HS-27A (cell line): Measurements from ENCODE around the gene FAM53A.
"Not testable (repeated sequence)": the region's sequence is repeated elsewhere in the genome, so short reads cannot be mapped to it uniquely, and the experiment has no call there.

Experiments
- DNase-seq: peaks from one replicate; pipeline ENCODE4 v3.0.0-alpha.2; 2012; ENCODE audit warnings: low read depth, missing footprints

FAM53A gene

GRCh38 chr4:1622956-1623355 is 61.2 kb downstream of the FAM53A start:
- no peak for DNase-seq

GRCh38 chr4:1622238-1622637 is 61.9 kb downstream of the FAM53A start:
- DNase-seq, result no peak

DNA sequence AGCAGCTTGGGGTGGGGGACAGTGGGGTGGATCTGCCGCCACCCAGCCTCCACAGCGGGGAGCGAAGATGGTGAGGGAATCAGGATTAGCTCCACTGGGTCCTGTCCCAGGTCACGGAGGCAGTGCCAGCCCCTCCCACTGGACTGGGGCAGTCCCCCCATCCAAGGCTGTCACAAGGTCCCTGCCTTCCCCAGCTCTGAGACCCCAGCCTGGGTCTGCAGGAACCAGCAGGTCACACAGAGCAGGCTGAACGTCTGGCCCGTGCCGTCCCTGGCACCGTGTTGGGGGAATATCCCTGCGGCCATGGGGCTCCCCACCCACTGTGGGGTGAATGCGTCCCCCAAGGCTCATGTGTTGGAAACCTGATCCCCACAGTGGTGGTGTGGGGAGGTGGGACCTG is 62.6 kb downstream of the FAM53A start:
- DNase-seq, result no peak

GRCh38 chr4:1619151-1619672 is 64.9 kb downstream of the FAM53A start:
- DNase-seq, result no peak

DNA sequence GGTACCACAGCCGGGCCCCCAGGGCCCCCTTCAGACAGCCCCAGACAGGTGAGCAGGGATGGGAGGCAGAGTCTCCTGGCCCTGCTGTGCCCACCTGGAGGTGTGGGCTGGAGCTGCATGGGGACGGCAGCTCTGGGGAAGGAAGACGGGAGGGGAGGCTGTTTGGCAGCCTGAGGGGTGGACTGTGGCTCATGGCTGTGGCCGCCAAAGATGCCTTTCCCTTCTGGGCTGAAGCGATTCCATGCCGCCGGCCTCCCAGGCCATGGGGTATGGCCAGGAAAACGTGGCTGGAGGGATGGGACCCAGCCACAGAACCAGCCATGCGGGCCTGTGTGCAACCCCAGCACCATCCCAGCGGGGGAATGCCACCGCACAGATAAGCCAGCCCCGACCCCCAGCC is 65.7 kb downstream of the FAM53A start:
- DNase-seq, result no peak

DNA sequence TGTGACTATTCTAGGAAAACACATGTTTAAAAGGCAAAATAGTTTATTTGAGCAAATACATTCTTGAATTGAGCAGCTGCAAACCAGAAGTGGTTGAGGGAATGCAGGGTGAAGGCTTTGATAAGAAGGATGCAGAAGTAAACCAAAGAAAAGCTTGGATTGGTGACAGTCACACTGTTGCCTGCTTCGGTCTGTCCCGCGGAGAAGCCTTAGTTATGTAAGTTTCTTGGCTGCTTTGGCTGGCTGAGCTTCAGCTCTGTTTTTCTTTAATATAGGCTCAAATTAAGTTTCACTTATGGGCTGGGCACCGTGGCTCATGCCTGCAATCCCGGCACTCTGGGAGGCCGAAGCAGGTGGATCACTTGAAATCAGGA is 67.6 kb downstream of the FAM53A start:
- DNase-seq, result no peak

DNA sequence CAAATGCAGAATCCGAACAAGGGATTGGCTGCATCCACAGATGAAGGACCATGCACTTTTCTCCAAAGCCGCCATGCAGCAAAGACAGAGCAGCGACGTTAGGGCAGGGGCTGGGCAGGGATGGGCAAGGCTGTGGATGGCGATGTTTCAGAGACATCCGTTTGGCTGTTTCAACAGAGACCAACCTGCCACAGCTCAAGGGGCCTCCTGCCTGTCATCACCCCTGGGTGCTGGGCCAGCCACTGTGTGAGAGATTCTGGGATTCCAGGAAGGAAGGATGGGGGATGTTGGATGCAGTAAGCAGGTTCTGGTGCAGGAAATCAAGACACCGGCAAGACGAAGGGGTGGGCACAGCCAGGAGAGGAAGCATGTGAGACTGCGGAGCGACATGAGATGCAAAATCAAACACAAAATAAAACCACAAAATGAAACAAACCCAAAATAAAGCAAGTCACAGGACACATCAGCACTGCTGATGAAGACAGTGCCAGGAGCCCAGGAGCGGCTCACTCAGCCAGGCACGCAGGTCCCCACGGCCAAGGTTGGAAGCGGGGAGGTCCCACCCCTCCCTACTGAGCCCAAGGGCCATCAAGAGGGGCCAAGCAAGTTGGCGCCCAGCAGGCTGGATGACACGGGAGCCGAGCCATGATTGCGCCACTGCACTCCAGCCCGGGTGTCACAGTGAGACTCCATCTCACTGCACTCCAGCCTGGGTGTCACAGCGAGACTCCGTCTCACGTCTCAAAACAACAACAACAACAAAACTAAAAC is 68.1 kb downstream of the FAM53A start:
- DNase-seq, result no peak

DNA sequence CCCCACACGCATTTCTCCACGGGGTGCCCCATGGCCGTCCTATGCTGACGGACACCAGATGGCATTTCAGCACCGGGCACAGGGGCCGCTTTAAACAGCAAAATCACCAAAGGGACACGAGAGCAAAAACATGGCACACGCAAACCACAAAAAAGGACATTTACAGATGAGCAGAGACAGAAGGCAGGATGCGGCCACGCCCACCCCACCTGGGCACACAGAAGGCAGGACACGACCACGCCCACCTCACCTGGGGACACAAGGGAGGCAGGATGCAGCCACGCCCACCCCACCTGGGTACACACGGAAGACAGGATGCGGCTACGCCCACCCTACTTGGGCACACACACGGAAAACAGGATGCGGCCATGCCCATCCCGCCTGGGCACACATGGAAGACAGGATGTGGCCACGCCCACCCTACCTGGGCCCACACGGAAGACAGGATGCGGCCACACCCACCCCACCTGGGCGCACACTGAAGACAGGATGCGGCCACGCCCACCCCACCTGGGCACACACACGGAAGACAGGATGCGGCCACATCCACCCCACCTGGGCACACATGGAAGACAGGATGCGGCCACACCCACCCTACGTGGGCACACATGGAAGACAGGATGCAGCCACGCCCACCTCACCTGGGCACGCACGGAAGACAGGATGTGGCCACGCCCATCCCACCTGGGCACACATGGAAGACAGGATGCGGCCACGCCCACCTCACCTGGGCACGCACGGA is 69.1 kb downstream of the FAM53A start:
- no peak for DNase-seq

DNA sequence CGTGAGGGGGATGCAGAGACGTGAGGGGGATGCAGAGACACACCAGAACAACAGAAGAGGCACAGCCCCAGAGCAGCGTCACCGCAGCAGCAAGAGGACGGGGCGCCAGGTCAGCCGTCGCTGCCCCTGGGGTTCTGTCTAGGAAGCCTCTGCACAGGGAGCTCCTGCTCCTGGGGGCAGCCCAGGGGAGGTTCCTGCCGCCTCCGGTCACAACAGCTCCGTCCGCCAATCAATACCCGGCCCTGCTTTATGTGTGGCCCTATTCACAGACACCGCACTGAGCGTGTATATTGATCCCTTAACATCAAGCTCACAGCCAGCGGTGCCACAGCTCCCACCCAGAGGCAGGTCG is 69.6 kb downstream of the FAM53A start:
- no peak for DNase-seq

GRCh38 chr4:1614049-1614448 is 70.1 kb downstream of the FAM53A start:
- no peak for DNase-seq

DNA sequence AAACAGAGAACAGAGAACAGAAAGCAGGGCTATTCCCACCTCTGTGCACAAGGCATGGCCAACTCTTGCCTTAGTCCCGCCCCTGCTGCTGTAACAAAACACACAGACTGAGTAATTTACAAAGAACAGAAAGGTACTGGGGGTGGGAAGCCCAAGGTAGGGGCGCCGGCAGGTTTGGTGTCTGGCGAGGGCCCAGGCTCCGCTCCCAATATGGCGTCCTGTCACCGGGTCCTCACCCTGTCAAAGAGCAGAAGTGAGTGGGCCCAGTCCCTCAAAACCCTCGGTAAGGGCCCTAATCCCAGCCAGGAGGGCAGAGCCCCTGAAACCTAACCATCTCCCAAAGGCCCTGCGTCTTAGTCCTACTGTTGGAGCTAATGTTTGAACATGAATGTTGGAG is 71.0 kb downstream of the FAM53A start:
- DNase-seq, result no peak

- no peak for DNase-seq
These were observed 71.6 kb downstream of the FAM53A start for GRCh38 chr4:1612278-1613098.

- no peak for DNase-seq
These were observed 72.6 kb downstream of the FAM53A start for GRCh38 chr4:1611501-1611870.

GRCh38 chr4:1610791-1611500 is 73.2 kb downstream of the FAM53A start:
- DNase-seq, result no peak

- no peak for DNase-seq
These were observed 74.0 kb downstream of the FAM53A start for GRCh38 chr4:1609901-1610790.

- no peak for DNase-seq
These were observed 75.2 kb downstream of the FAM53A start for GRCh38 chr4:1608821-1609500.

- DNase-seq, result no peak
These were observed 75.8 kb downstream of the FAM53A start for GRCh38 chr4:1608196-1608820.

GRCh38 chr4:1607436-1608195 is 76.5 kb downstream of the FAM53A start:
- DNase-seq, result not testable (repeated sequence)

DNA sequence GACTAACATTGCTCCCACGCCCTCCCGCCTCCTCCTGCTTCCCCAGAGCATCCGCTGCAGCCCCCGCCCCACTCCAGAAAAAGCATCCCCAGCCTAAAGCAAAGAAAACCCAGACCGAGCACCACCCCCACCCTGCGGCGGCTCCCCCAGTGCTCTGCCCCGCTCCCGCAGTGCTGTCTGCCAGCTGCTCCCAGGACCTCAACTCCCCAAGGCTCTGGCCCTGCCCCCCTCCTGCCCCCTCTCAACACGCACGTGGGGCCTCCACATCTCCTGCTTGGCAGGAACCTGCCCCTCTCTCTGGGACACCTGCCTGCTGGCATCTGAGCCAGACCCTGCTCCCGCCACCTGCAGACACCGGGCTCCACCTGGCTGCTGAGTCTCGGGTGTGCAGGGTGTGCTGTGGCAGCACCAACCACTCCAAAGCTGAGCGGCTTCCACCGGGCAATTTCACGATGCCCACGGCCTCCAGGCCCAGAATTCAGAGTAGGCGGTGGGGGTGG is 79.4 kb downstream of the FAM53A start:
- DNase-seq, result no peak
